ENCODE measurements around the gene AURKAIP1. TPM values are rescaled to one million over a fixed set of nuclear protein-coding genes. Genes with fewer than 3 reads are reported as not detected.

Gene AURKAIP1
- total RNA-seq, 1 donor from 2014 or later = 46.9 TPM

GRCh38 chr1:1347663-1348419, 27.2 kb downstream of the AURKAIP1 start:
- DNase-seq (ENCODE audit: low spot score) = no peak

DNA sequence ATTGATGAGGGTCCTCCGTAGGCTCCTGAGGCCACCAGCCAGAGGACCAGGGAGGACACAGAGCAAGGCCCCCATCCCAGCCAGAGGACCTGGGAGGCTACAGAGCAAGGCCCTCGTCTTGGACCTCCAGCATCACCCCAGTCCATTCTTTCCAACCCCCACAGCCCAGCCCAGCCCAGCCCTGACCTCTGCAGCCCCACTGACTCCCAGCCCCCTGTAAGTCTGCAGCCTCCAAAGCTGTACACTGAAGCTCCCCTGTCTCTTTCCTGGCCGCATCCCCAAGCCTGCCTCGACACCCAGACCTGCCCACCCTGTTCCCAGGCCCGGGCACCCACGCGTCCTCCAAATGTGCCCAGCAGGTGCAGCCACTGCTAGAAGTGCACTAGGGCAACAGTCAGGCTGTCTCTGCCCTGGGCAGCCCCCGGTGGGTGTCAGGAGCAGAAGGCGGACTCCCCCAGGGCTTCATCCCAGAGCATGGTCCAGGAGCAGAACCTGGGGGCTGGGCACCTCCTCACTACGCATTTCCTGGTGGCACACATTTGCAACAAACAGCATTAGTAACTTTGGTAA, 27.9 kb downstream of the AURKAIP1 start:
- DNase-seq (ENCODE audit: low spot score) = no peak

GRCh38 chr1:1346501-1346890, 28.5 kb downstream of the AURKAIP1 start:
- DNase-seq (ENCODE audit: low spot score) = no peak

- DNase-seq (ENCODE audit: low spot score) = no peak
Measured at GRCh38 chr1:1345860-1346500, 29.0 kb downstream of the AURKAIP1 start.

- no peak for DNase-seq (ENCODE audit: low spot score)
Measured at GRCh38 chr1:1345384-1345783, 29.6 kb downstream of the AURKAIP1 start.

- no peak for DNase-seq (ENCODE audit: low spot score)
Measured at GRCh38 chr1:1344655-1345361, 30.2 kb downstream of the AURKAIP1 start.

DNA sequence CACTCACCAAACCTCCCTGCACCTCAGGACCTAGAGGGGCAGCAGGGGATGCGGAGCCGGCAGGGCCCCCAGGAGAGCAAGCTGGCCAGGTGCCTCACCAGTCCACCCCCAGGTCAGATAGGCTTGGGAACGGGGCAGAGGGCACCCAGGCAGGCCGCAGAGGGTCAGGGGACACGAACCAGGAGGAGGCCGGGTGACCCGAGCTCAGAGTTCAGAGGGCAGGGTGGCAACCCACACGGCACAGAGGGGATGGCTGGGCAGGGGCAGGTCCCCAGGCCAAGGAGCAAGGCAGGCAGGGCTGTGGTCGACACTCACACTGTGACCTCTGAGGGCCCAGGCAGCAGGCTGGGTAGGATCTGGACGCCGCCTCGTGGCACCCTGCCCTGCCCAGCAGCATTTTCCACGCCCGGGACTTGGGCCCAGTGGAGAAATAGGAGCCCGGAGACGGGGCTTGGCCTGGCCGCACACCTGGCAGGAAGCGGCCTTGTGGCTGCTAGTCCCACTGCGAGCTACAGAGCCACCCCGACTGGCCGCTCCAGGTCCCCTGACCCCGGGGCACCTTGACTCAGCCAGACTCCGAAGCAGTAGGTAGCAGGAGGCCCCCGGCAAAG, 31.1 kb downstream of the AURKAIP1 start:
- no peak for DNase-seq (ENCODE audit: low spot score)

DNA sequence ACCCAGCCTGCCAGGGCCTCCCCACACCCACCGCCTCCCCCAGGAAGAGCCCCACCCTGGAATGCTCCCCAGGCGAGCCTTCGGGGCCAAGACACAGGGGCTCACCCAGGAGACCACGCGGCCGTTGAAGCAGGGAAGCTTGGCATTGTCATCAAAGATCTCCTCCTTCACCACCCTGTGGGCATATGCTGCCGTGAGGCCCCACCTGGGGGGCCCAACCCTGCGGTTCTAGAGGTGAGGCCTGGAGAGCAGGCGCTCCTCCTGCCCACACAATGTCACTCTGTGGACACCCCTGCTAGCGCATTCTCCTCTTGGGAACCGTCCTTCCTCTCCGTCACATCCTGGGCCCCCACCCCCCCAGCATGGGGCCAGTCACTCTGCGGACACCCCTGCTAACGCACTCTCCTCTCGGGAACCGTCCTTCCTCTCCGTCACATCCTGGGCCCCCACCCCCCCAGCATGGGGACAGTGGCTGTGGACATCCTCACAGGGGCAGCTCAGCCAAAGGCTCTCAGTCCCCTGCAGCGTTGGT, 32.4 kb downstream of the AURKAIP1 start:
- no peak for DNase-seq (ENCODE audit: low spot score)

GRCh38 chr1:1342061-1342562, 32.9 kb downstream of the AURKAIP1 start:
- no peak for DNase-seq (ENCODE audit: low spot score)

DNA sequence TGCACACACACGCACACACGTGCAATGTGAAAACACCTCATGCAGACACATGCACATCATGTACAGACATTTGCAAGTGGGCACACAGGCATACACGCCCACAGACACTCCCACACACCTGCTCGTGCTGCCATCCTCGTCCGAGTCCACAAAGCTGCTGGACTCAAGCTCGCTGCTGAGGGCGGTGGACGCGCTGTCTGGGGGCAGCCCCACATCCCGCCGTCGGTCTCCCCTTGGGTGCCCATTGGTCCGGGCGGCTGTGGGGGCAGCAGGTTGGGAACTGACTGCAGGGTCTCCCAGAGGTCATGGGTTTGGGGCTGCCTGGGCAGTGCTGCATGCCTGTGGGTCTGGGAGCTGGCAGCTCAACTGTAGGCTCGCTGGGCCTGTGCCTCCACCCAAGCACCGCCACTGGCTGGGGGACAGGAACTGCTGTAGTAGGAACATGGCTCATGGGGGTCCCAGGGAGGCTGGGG, 33.4 kb downstream of the AURKAIP1 start:
- DNase-seq (ENCODE audit: low spot score) = no peak

GRCh38 chr1:1340791-1341548, 34.0 kb downstream of the AURKAIP1 start:
- no peak for DNase-seq (ENCODE audit: low spot score)

DNA sequence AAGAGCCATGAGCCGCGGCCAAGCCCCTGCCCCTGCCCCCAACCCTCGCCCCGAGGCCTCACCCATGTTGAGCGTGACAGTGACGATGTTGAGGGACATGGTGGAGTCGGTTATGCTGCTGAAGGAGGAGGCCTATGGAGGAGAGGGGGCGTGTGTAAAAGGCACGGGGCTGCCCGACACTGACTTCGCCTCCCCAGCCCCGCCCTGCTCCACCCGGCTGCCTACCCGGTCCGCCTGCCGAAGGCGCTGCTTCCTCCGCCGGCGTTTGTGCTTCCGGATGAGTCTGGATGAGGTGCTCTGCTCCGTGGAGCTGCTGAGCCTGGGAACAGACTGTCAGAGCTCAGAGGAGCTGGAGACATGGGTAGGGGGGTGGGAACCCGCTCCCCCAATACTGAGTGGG, 34.8 kb downstream of the AURKAIP1 start:
- no peak for DNase-seq (ENCODE audit: low spot score)

DNA sequence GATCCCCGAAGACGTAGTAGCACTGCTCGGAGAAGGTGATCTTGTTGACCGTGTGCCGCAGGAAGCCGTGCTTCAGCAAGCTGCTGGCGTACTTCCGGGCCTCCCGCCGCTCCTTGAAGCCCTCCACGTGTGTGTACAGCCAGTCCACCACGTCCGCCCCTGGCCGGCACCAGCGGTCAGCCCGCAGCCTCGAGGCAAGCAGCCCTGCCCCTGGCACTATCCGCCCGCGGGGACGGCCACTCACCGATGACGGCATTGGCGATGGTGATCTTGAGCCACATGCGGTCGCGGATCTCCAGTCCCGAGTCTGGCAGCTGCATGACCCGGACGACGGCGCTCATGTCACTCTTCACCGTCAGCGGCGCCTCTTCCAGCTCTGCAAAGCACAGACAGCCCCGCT, 36.7 kb downstream of the AURKAIP1 start:
- no peak for DNase-seq (ENCODE audit: low spot score)

DNA sequence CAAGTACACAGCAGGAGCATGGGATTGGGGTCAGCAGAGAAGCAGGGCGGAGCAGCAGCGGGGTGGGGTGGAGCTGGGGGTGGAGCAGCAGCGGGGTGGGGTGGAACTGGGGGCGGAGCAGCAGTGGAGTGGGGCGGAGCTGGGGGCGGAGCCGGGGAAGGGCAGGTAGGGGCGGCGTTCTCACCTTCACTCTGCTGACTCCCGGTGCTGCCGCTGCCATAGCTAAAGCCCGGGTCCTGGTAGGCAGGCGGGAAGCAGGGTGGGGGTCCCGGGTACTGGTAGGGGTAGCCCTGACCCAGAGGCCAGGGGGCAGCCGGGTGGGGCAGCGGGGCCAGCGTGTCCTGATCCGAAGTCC, 37.2 kb downstream of the AURKAIP1 start:
- no peak for DNase-seq (ENCODE audit: low spot score)

- no peak for DNase-seq (ENCODE audit: low spot score)
Measured at GRCh38 chr1:1336931-1337792, 37.8 kb downstream of the AURKAIP1 start.

- no peak for DNase-seq (ENCODE audit: low spot score)
Measured at GRCh38 chr1:1336446-1336845, 38.6 kb downstream of the AURKAIP1 start.

DNA sequence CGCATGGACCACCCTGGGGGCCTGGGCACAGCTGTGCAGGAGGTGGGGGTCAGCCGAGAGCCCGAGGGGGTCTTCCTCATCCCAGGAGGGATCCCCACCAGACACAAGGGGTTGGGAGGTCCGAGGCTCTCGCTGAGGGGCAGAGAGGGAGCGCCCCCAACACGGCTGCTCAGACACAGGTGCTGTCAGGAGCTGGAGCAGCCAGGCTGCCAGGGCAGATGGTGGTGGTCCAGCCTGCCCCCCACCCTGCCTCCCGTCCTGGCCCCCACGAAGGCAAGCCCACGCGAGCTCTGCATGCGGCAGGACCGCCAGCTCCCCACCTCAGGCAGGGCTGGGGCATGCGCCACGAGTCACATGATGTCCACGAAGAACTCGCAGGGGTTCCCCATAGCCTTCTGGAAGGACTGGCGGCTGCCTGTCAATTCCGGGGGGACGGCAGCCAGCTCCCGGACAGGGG, 39.2 kb downstream of the AURKAIP1 start:
- DNase-seq (ENCODE audit: low spot score) = no peak

DNA sequence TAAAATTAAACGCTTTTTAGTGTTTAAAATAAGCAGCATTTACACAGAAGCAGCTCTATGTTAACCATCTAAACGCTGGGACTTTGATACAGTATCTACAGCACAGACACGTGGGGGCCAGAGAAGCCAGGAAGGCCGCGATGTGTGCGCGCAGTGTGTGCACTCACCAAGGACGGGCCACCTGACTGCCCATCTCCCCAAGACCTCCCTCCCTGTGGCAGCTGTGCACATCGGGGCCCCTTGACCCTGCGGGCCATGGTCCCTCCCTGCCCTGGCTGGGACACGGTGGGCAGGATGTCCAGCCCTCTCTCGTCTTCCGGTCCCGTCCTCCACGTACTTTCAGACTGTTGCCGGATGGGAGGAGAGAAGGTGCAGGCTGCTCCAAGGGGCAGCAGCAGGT, 39.7 kb downstream of the AURKAIP1 start:
- no peak for DNase-seq (ENCODE audit: low spot score)

DNA sequence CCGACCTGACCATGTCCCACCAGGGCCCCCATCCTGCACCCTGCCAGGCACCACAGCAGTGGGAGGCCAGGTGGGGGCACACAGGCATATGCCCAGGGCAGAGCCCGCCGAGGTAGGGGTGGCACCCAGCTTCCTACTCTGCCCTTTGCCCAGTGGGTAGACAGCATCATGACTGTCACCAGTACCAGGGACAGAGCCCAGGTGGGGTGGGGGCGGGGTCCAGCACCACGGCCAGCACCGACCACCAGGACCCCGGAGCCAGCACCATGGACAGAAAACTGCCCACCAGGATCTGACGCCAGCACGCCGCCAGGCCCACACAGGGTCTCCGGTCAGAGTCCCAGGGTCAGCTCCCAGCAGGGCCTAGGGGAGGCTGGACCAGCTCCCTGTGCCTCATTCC, 40.2 kb downstream of the AURKAIP1 start:
- DNase-seq (ENCODE audit: low spot score) = no peak
